IMR-90 (cell line): ENCODE data around the gene VPS37B. TPM values are rescaled to one million over a fixed set of nuclear protein-coding genes. Genes with fewer than 3 reads are reported as not detected.

Experiments used
- ATAC-seq: fragments of 200-7000 bp; cut with Tn5 transposase; 2 replicates; pipeline ENCODE4 v1.9.1; 2020; ENCODE audit warnings: low read depth, mild to moderate bottlenecking, moderate library complexity
- BruUV-seq: library from RNA; stranded (reverse); fragments of 400-500 nt; replicated peaks from 2 replicates; lab custom pipeline; 2021; lab: Mats Ljungman, UMichigan
- CTCF ChIA-PET: fragments of 300-600 bp; formaldehyde crosslinking; extraction: SDS; loops from one replicate; lab custom pipeline; 2021; ENCODE audit warnings: antibody characterized with exemption; lab: Yijun Ruan, JAX
- POLR2A ChIA-PET: fragments of 300-600 bp; sonication (Branson Sonifier 250); formaldehyde crosslinking; loops from one replicate; lab custom pipeline; 2022; ENCODE audit warnings: antibody characterized with exemption; ENCODE audit not compliant: unreplicated experiment; lab: Charles Lee
- DNase-seq: peaks from one replicate; pipeline ENCODE4 v3.0.0; 2013
- H2AFZ ChIP-seq: replicated peaks from 2 replicates; pipeline ENCODE3; 2013; ENCODE audit warnings: low read length, mild to moderate bottlenecking; ENCODE audit not compliant: poor library complexity
- H2AK5ac ChIP-seq: 2 replicates; pipeline ENCODE4 v1.6.1; 2013; ENCODE audit warnings: low read depth, low read length, inconsistent platforms
- H2AK9ac ChIP-seq: replicated peaks from 2 replicates; pipeline ENCODE3; 2013; ENCODE audit warnings: mild to moderate bottlenecking, low read depth, low read length, moderate library complexity; ENCODE audit not compliant: poor library complexity
- H2BK120ac ChIP-seq: 2 replicates; pipeline ENCODE4 v1.6.1; 2013; ENCODE audit warnings: low read depth, low read length, inconsistent platforms
- H2BK15ac ChIP-seq: 3 replicates; pipeline ENCODE4 v1.6.1; 2013; ENCODE audit warnings: low read depth, low read length, inconsistent platforms
- H2BK20ac ChIP-seq: 2 replicates; pipeline ENCODE4 v1.6.1; 2013; ENCODE audit warnings: low read depth, mild to moderate bottlenecking, inconsistent platforms, low read length, moderate library complexity
- H2BK5ac ChIP-seq: 2 replicates; pipeline ENCODE4 v1.6.1; 2013; ENCODE audit warnings: mild to moderate bottlenecking, low read depth, low read length, inconsistent platforms; ENCODE audit not compliant: poor library complexity, severe bottlenecking
- H3K14ac ChIP-seq: replicated peaks from 2 replicates; pipeline ENCODE4 v1.6.1; 2013; ENCODE audit warnings: low read depth, low read length, inconsistent platforms
- H3K18ac ChIP-seq: 2 replicates; pipeline ENCODE4 v1.6.1; 2013; ENCODE audit warnings: low read depth, low read length, control low read depth
- H3K23ac ChIP-seq: 2 replicates; pipeline ENCODE4 v1.6.1; 2013; ENCODE audit warnings: low read depth, low read length, inconsistent platforms
- H3K27ac ChIP-seq: 2 replicates; pipeline ENCODE4 v1.5.1; 2013; ENCODE audit warnings: mild to moderate bottlenecking, control low read depth, low read length; ENCODE audit not compliant: insufficient read depth
- H3K27me3 ChIP-seq: 2 replicates; pipeline ENCODE4 v1.6.1; 2013; ENCODE audit warnings: low read length; ENCODE audit not compliant: control insufficient read depth, insufficient read depth
- H3K36me3 ChIP-seq: 2 replicates; pipeline ENCODE4 v1.6.1; 2013; ENCODE audit warnings: low read length, mixed read lengths; ENCODE audit not compliant: control insufficient read depth, insufficient read depth
- H3K4ac ChIP-seq: 2 replicates; pipeline ENCODE4 v1.6.1; 2013; ENCODE audit warnings: low read depth, low read length, inconsistent platforms
- H3K4me1 ChIP-seq: 2 replicates; pipeline ENCODE4 v1.6.1; 2013; ENCODE audit warnings: low read length, mixed read lengths; ENCODE audit not compliant: control insufficient read depth, insufficient read depth
- H3K4me2 ChIP-seq: 2 replicates; pipeline ENCODE4 v1.6.1; 2013; ENCODE audit warnings: low read depth, mild to moderate bottlenecking, control low read depth, low read length, moderate library complexity
- H3K4me3 ChIP-seq: 2 replicates; pipeline ENCODE4 v1.5.1; 2013; ENCODE audit warnings: low read depth, mild to moderate bottlenecking, control low read depth, low read length, moderate library complexity; ENCODE audit not compliant: insufficient read depth
- H3K56ac ChIP-seq: 2 replicates; pipeline ENCODE4 v1.6.1; 2013; ENCODE audit warnings: low read length, inconsistent platforms; ENCODE audit not compliant: insufficient read depth; ENCODE audit errors: extremely low read depth
- H3K79me1 ChIP-seq, 2 experiments: 2 replicates each; pipeline ENCODE4 v1.6.1; 2013; ENCODE audit warnings: low read length in 2 of 2, inconsistent platforms in 1 of 2, low read depth in 1 of 2
- H3K9ac ChIP-seq: 2 replicates; pipeline ENCODE4 v1.6.1; 2013; ENCODE audit warnings: low read depth, low read length, control low read depth
- H3K9me1 ChIP-seq: 2 replicates; pipeline ENCODE4 v1.6.1; 2013; ENCODE audit warnings: low read length, inconsistent platforms; ENCODE audit not compliant: insufficient read depth
- H3K9me3 ChIP-seq: 2 replicates; pipeline ENCODE4 v1.6.1; 2013; ENCODE audit warnings: low read length; ENCODE audit not compliant: control insufficient read depth, insufficient read depth
- H4K20me1 ChIP-seq: 2 replicates; pipeline ENCODE4 v1.6.1; 2013; ENCODE audit warnings: low read length, inconsistent platforms; ENCODE audit not compliant: insufficient read depth
- H4K5ac ChIP-seq: 2 replicates; pipeline ENCODE4 v1.6.1; 2013; ENCODE audit warnings: mild to moderate bottlenecking, low read depth, low read length, control low read depth
- H4K8ac ChIP-seq, 2 experiments: 2 replicates each; pipeline ENCODE4 v1.6.1; 2013; ENCODE audit warnings: low read depth in 2 of 2, low read length in 2 of 2, control low read depth in 1 of 2, inconsistent platforms in 1 of 2
- H4K91ac ChIP-seq: 2 replicates; pipeline ENCODE4 v1.6.1; 2013; ENCODE audit warnings: low read depth, low read length, inconsistent platforms; ENCODE audit not compliant: insufficient read depth
- BHLHE40 ChIP-seq: fragments of 150-350 bp; IDR thresholded peaks from 2 replicates; pipeline ENCODE4 v1.6.1; 2016; ENCODE audit warnings: mild to moderate bottlenecking, low read depth, low read length
- CEBPB ChIP-seq: IDR thresholded peaks from 2 replicates; pipeline ENCODE4 v1.6.1; 2012; ENCODE audit warnings: low read depth, low read length, improper control_type of control experiment
- CHD1 ChIP-seq: IDR thresholded peaks from 2 replicates; pipeline ENCODE4 v1.6.1; 2012; ENCODE audit warnings: low read depth, low read length, improper control_type of control experiment
- FOS ChIP-seq: fragments of 150-350 bp; IDR thresholded peaks from 2 replicates; pipeline ENCODE4 v1.6.1; 2016; ENCODE audit warnings: low read depth, low read length
- MAFK ChIP-seq: IDR thresholded peaks from 2 replicates; pipeline ENCODE4 v1.6.1; 2012; ENCODE audit warnings: low read depth, low read length, improper control_type of control experiment
- MAZ ChIP-seq: IDR thresholded peaks from 2 replicates; pipeline ENCODE4 v1.6.1; 2012; ENCODE audit warnings: low read depth, mild to moderate bottlenecking, low read length, improper control_type of control experiment, moderate library complexity, borderline replicate concordance
- MXI1 ChIP-seq: IDR thresholded peaks from 2 replicates; pipeline ENCODE4 v1.6.1; 2012; ENCODE audit warnings: low read depth, mild to moderate bottlenecking, low read length, moderate library complexity, borderline replicate concordance
- NFE2L2 ChIP-seq: fragments of 150-350 bp; IDR thresholded peaks from 2 replicates; pipeline ENCODE4 v1.6.1; 2016; ENCODE audit warnings: low read depth, mild to moderate bottlenecking, low read length
- POLR2A ChIP-seq: IDR thresholded peaks from 2 replicates; pipeline ENCODE4 v1.6.1; 2012; ENCODE audit warnings: mild to moderate bottlenecking, low read depth, low read length
- RAD21 ChIP-seq: IDR thresholded peaks from 2 replicates; pipeline ENCODE4 v1.6.1; 2012; ENCODE audit warnings: low read length, improper control_type of control experiment
- RCOR1 ChIP-seq: IDR thresholded peaks from 2 replicates; pipeline ENCODE4 v1.6.1; 2012; ENCODE audit warnings: mild to moderate bottlenecking, low read length, improper control_type of control experiment; ENCODE audit not compliant: insufficient replicate concordance
- RFX5 ChIP-seq: IDR thresholded peaks from 2 replicates; pipeline ENCODE4 v1.8.0; 2012; ENCODE audit warnings: low read depth, mild to moderate bottlenecking, low read length, moderate library complexity
- SMC3 ChIP-seq: fragments of 150-350 bp; IDR thresholded peaks from 2 replicates; pipeline ENCODE4 v1.6.1; 2016; ENCODE audit warnings: low read depth, mild to moderate bottlenecking, antibody characterized with exemption, low read length, moderate library complexity
- WGBS, 2 experiments: methylation state at CpG; one replicate each; pipeline versions ENCODE4 v1.1.5 to v1.1.7; 2013; ENCODE audit warnings: missing lambda C conversion rate in 2 of 2; ENCODE audit not compliant: insufficient read length in 1 of 2; ENCODE audit errors: extremely low coverage in 2 of 2; 5-methylcytosine and 5-hydroxymethylcytosine counted together
- dilution Hi-C: fragments of 300-500 bp; cut with HindIII; formaldehyde crosslinking; loops from one replicate; pipeline ENCODE4 v1.14.3; 2018; ENCODE audit warnings: low sequenced_read_pairs; ENCODE audit not compliant: unreplicated experiment
- in situ Hi-C: fragments of 300-500 bp; cut with MboI; formaldehyde crosslinking; loops from 3 replicates; pipeline ENCODE4 v1.14.3; 2019; ENCODE audit warnings: low sequenced_read_pairs, inconsistent platforms, mixed read lengths
- intact Hi-C: fragments of 100-400 bp; cut with micrococcal nuclease; formaldehyde crosslinking; loops from 2 replicates; pipeline ENCODE4 v1.10.0; 2022
- polyA plus RNA-seq, 3 experiments: library from polyadenylated mRNA; depleted of rRNA; stranded (reverse); fragments of >200 nt; gene quantifications; 2 replicates each; pipeline ENCODE4 v1.2.3, GENCODE V29; 2012; ENCODE audit warnings: low replicate concordance in 1 of 3
- total RNA-seq: library from RNA; depleted of rRNA; stranded (reverse); fragments of >200 nt; gene quantifications from 2 replicates; pipeline ENCODE4 v1.2.3, GENCODE V29; 2012
- TF ChIP-seq, protein P1 (sequence below): fragments of 150-350 bp; IDR thresholded peaks from 2 replicates; pipeline ENCODE4 v1.6.1; 2017; ENCODE audit warnings: mild to moderate bottlenecking, antibody characterized with exemption, low read length, low read depth
- TF ChIP-seq, protein P2 (sequence below): fragments of 150-350 bp; IDR thresholded peaks from 2 replicates; pipeline ENCODE4 v1.6.1; 2016; ENCODE audit warnings: low read depth, mild to moderate bottlenecking, low read length, moderate library complexity, borderline replicate concordance
- TF ChIP-seq, protein P3 (sequence below): conservative IDR thresholded peaks from 2 replicates; pipeline ENCODE4 v1.5.1; 2012; ENCODE audit warnings: mild to moderate bottlenecking, low read depth, low read length, improper control_type of control experiment

The VPS37B gene
- total and polyA plus RNA-seq, 2 of the 4 experiments (the other 2 are of a cell fraction), result 8.6 to 25.7 TPM

DNA sequence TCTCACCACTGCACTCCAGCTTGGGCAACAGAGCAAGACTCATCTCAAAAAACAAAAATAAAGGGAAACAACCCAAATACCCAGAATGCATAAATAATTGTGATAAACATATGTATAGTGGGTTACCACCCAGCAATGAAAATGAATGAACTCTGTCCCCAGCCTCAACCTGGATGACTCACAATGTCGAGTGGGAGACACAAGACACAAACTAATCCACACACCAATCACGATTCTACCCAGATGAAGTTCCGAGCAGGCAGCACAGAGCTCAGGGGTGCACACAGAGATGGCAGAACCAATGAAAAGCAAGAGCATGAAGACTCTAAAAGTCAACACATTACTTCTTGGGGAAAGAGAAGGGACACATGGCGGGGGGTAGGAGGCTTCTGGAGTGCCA, 43.2 kb upstream of the VPS37B start:
- WGBS, 2 experiments, result no CpG with 5 or more reads among the region's 4 CpGs
- Histone ChIP-seq H3K9me3 (no peaks in the 10 kb centered on the region), H4K91ac (no peak overlapping the region), H3K79me1 (no peaks in the 10 kb centered on the region), H2AFZ (no peak overlapping the region), H3K4me2 (no peak overlapping the region), H2AK5ac (no peak overlapping the region), H3K4me3 (no peak overlapping the region), H2BK5ac (no peak overlapping the region), H4K5ac (no peak overlapping the region), H3K36me3 (no peaks in the 10 kb centered on the region), H3K23ac (no peak overlapping the region), H2BK15ac (no peak overlapping the region), H3K27me3 (no peaks in the 10 kb centered on the region), H3K4ac (no peak overlapping the region), H2BK120ac (no peak overlapping the region), H4K20me1 (no peaks in the 10 kb centered on the region), H2BK20ac (no peak overlapping the region), H3K4me1 (no peaks in the 10 kb centered on the region), H4K8ac (no peak overlapping the region), H3K14ac (no peak overlapping the region), H2AK9ac (no peak overlapping the region), H3K56ac (no peak overlapping the region), H3K18ac (no peak overlapping the region), H3K9me1 (peaks cover 21% of the 10 kb centered on the region), H3K9ac (no peak overlapping the region), H3K27ac (no peak overlapping the region)
- ChIA-PET CTCF (interaction anchor here (0.5 kb wide), 1 partner anchor 870 kb away, joined by 3 read pairs; no protein-coding TSS in a partner anchor), POLR2A (no interaction called here)
- BruUV-seq, result no TSS peak
- no peak for TF ChIP-seq CHD1
- TF ChIP-seq RCOR1, result no peak
- TF ChIP-seq POLR2A, result no peak
- TF ChIP-seq CEBPB, result no peak
- TF ChIP-seq, protein P1, sequence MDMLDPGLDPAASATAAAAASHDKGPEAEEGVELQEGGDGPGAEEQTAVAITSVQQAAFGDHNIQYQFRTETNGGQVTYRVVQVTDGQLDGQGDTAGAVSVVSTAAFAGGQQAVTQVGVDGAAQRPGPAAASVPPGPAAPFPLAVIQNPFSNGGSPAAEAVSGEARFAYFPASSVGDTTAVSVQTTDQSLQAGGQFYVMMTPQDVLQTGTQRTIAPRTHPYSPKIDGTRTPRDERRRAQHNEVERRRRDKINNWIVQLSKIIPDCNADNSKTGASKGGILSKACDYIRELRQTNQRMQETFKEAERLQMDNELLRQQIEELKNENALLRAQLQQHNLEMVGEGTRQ, result no peak
- TF ChIP-seq SMC3, result no peak
- TF ChIP-seq RFX5, result no peak
- TF ChIP-seq, protein P2, sequence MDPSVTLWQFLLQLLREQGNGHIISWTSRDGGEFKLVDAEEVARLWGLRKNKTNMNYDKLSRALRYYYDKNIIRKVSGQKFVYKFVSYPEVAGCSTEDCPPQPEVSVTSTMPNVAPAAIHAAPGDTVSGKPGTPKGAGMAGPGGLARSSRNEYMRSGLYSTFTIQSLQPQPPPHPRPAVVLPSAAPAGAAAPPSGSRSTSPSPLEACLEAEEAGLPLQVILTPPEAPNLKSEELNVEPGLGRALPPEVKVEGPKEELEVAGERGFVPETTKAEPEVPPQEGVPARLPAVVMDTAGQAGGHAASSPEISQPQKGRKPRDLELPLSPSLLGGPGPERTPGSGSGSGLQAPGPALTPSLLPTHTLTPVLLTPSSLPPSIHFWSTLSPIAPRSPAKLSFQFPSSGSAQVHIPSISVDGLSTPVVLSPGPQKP, result no peak
- no peak for TF ChIP-seq RAD21
- no peak for TF ChIP-seq FOS
- no peak for TF ChIP-seq MAZ
- TF ChIP-seq, protein P3, sequence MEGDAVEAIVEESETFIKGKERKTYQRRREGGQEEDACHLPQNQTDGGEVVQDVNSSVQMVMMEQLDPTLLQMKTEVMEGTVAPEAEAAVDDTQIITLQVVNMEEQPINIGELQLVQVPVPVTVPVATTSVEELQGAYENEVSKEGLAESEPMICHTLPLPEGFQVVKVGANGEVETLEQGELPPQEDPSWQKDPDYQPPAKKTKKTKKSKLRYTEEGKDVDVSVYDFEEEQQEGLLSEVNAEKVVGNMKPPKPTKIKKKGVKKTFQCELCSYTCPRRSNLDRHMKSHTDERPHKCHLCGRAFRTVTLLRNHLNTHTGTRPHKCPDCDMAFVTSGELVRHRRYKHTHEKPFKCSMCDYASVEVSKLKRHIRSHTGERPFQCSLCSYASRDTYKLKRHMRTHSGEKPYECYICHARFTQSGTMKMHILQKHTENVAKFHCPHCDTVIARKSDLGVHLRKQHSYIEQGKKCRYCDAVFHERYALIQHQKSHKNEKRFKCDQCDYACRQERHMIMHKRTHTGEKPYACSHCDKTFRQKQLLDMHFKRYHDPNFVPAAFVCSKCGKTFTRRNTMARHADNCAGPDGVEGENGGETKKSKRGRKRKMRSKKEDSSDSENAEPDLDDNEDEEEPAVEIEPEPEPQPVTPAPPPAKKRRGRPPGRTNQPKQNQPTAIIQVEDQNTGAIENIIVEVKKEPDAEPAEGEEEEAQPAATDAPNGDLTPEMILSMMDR, result no peak
- TF ChIP-seq MXI1, result no peak
- no peak for TF ChIP-seq NFE2L2
- no peak for TF ChIP-seq BHLHE40
- TF ChIP-seq MAFK, result no peak
- intact Hi-C loops, result no loop called here
- dilution Hi-C loops, result no loop called here
- DNase-seq (no peak), ATAC-seq (no peak)
- in situ Hi-C loops, result no loop called here
